GM21528 (cell line): ENCODE data around the gene CMTM5.
"Not testable (repeated sequence)": the region's sequence is repeated elsewhere in the genome, so short reads cannot be mapped to it uniquely, and the experiment has no call there.

Source experiments
- ATAC-seq: cut with Tn5 transposase; IDR thresholded peaks from one replicate; pipeline ENCODE4 v1.9.1; 2021; ENCODE audit warnings: mild to moderate bottlenecking, moderate library complexity; ENCODE audit not compliant: unreplicated experiment, low FRiP score

Gene CMTM5

DNA sequence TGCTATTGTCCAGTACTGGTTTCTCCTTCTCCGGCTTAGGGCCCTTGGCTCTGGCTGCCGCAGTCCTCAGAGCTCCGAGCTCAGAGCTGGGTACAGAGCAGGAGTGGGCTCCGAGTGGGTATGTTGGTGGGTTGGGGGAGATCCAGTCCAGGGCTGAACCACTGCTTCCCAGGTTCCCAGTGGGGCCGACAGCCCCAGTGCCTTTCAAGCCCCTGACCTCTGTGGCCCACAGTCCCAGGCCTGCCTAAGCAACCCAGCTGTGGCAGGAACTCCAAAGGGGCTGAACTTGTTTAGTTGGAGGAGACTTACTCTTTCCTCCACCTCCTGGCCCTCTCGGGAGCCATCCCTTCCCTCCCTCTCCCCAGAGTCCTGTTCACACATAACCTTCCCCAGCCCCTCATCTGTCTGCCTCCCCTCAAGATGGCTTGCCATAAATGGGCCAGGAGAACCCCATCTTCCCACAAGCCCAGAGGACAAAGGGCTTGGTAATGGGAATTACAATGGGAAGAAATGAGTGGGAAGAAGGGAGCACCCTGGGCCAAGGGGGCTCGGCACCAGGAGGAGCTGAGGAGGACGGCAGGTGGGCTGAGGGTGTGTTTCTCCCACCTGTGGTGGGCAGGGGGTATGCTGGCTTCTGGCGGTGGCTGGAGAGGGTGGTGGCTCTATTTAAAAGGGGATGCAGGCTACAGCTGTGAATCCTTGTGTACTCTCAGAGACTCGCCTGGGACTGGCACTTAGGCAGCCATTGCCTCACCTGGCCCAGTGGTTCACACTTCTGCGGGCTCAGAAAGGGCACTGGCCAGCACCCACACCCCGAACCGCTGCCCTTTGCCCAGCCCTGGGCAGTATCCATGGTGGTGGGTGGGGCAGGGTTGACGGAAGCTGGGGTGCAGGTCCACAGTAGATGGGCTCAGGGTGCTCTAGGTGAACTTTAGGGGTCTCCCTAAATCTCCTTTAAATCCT is 35.0 kb downstream of the CMTM5 start:
- no peak for ATAC-seq

DNA sequence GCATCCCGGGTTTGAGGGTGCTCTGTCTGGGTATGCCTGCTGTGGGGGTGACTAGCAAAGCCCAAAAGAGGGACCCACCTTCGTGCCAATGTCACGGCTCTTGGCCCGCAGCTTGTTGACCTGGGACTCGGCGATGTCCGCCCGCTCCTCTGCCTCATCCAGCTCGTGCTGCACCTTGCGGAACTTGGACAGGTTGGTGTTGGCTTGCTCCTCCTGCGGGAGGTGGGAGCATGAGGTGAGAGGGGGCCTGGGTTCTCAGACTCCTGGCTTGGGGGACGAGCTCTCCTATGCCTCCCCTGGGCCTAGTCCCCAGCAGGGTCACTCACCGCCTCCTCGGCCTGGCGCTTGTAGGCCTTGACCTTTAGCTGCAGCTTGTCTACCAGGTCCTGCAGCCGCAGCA is 36.8 kb downstream of the CMTM5 start:
- no peak for ATAC-seq

- no peak for ATAC-seq
Observed at GRCh38 chr14:23414254-23414653, 37.4 kb downstream of the CMTM5 start.

DNA sequence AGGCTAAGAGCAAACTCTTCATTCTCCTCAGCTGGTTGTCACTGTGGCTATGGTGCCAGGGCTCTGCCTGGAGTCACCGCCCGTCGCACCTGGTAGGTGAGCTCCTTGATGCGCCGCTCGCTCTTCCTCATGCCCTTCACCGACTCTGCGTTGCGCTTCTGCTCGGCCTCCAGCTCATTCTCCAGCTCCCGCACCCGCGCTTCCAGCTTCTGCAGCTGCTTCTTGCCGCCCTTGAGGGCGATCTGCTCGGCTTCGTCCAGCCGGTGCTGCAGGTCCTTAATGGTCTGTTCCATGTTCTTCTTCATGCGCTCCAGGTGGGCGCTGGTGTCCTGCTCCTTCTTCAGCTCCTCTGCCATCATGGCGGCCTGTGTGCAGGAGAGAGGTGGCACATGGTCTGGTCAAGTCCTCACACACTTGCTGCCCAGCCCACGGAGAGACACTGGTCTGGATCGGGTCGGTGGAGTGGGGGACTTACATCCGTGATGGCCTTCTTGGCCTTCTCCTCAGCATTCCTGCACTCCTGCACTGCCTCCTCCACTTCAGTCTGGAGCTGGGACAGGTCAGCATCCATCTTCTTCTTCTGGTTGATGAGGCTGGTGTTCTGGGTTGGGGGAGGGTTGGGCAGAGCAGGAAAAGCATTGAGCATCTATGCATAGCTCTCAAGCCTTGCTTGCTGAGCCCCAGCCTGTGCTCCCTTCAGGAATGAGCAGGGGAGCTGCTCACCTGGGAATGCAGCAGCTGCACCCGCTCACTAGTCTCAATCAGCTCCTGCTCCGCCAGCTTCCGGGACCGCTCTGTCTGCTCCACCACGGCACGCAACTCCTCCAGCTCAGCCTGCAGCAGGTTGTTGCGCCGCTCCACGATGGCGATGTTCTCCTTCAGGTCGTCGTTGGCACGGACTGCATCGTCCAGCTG is 38.3 kb downstream of the CMTM5 start:
- no peak for ATAC-seq

DNA sequence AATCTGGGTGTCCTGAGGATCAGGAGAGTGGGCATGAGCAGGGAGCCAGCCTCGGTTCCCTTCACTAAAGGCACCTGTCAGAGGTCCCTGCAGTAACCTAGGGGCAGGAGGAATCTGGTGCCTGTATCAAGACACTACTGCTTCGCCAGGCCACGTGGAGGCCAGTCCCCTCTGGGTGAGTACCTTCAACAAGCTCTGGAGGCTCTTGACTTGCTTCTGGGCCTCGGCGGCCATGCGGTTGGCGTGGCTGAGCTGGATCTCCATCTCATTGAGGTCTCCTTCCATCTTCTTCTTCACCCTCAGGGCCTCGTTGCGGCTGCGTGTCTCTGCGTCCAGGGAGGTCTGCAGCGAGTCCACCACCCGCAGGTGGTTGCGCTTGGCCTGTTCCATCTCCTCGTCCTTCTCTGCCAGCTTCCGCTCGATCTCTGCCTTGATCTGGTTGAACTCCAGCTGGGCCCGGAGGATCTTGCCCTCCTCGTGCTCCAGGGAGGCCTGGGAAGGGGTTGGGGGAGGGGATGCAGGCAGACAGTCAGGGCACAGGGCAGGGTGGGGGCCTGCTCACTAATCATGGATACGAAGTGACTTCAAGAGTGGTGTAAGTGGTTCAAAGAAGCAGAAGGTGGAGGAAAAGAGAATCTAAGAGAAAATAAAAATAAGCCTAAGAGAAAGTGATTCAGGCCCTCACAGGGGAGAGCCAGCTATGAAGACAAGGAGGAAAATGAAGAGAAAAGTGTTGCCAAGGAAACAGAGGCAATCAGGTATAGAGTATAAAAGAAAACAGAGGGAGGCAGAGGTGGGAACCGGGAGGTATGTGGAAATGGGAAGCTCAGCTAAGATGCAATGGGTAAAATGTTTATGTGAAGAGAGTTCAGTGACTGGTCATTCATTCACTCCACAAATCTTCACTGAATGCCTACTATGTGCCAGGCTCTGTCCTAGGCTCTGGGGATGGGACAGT is 39.3 kb downstream of the CMTM5 start:
- no peak for ATAC-seq

GRCh38 chr14:23416801-23417200 is 40.0 kb downstream of the CMTM5 start:
- ATAC-seq: no peak

GRCh38 chr14:23417269-23417668 is 40.4 kb downstream of the CMTM5 start:
- not testable (repeated sequence) for ATAC-seq

DNA sequence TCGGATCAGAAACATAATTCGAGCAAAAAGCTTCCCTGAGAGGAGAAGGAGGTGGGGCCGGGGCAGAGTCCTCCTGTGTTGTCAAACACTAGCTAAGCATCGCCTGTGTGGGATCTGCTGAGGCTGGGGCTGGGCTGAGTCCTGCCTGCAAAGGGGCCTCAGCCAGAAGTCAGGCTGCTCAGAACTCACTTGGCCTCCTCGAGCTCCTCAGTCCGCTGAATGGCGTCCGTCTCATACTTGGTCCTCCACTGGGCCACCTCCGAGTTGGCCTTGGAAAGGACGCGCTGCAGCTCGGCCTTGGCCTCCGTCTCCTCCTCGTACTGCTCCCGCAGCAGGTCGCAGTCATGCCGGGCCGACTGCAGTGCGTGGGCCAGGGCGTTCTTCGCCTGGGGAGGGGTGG is 41.2 kb downstream of the CMTM5 start:
- ATAC-seq: no peak

DNA sequence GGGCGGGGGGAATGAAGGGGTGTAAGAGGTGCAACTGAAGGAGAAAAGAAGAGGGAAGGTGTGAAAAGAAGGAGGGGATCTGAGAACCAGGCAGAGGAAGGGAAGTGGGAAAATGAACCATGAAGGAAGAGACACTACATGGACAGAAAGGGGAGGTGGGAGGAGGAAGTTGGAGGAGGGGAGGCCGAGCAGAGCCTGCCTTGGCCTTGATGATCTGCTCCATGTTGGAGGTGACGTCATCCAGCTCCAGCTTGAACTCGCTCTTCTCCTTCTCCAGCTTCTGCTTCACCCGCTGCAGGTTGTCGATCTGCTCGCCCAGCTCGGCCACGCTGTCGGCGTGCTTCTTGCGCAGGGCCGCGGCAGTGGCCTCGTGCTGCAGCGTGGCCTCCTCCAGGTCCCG is 42.8 kb downstream of the CMTM5 start:
- ATAC-seq: not testable (repeated sequence)

- ATAC-seq: no peak
Observed at GRCh38 chr14:23421594-23421993, 44.7 kb downstream of the CMTM5 start.

GRCh38 chr14:23423657-23424056 is 46.8 kb downstream of the CMTM5 start:
- ATAC-seq: no peak

DNA sequence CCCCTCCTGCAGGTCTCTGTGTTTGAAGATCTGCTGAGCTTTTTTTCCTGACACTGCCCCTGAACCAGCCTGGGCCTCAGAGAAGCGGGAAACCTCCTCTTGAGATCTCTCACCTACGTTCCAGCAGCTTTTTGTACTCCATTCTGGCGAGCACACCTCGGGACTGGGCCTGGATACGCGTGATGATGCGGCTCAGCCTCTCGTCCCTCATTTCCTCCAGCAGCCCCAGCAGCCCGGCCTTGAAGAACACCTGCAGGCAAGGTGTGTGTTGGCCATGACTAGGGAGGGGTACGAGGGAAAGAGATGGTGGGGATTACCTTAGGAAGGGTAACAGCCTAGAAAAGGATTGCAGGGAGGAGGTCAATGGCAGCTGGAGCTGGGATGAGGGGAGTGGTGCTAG is 48.3 kb downstream of the CMTM5 start:
- no peak for ATAC-seq

GRCh38 chr14:23425798-23426197 is 49.0 kb downstream of the CMTM5 start:
- not testable (repeated sequence) for ATAC-seq

GRCh38 chr14:23428686-23429495 is 52.0 kb downstream of the CMTM5 start:
- ATAC-seq: no peak
